HG03060 (cell line): ENCODE measurements around the gene SGTA.
A peak's percentile ranks its signal among the peaks of the same experiment; 100 is the strongest.
"Not testable (repeated sequence)": the region's sequence is repeated elsewhere in the genome, so short reads cannot be mapped to it uniquely, and the experiment has no call there.

Experiments
- ATAC-seq: cut with Tn5 transposase; IDR thresholded peaks from one replicate; pipeline ENCODE4 v1.9.1; 2021; ENCODE audit warnings: low read depth, moderate number of reproducible peaks; ENCODE audit not compliant: unreplicated experiment

Gene SGTA, protein sequence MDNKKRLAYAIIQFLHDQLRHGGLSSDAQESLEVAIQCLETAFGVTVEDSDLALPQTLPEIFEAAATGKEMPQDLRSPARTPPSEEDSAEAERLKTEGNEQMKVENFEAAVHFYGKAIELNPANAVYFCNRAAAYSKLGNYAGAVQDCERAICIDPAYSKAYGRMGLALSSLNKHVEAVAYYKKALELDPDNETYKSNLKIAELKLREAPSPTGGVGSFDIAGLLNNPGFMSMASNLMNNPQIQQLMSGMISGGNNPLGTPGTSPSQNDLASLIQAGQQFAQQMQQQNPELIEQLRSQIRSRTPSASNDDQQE

DNA sequence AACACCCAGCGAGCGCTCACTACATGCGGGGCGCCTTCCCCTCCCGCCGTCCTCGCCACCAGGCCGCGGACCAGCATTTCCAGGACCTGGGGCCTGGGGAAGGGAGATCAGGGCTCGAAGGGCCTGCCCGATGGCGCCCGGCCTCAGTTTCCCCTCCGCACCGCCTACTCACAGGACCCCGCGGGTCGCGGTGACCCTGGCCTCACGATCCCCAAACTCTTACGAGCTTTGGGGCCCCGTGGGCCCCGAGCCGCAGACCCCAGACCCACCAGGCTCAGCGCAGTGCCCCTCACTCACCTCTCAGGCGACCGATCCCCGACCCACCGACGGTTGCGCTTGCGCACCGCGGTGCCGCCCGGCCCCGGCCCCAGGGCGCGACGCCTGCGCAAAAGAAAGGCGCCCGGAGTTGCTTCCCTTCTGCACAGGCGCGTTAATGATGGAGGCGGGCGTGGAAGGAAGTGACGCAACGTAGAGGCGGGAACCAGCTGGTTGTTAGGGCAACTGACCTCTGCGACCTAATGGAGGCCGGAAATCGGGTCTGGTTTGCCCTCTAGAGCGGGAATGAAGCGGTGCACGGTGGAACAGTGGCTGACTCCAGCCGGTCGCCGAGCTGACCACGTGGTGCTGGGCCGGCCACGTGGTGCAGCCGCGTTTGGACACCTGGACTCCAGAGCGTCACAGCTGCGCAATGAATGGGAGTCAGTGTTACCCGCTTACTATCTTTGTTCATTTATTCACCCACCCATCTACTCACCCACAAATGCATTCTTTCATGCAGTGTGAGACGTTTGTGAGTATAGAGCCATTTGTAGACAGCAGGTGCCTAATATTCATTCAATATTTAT, at the start of gene SGTA:
TSS of gene SGTA (minus strand) at position 338 of the 845 bp plus-strand sequence. CDS start 14,205 bp downstream, outside the sequence.
- ATAC-seq: peak; percentile 63

DNA sequence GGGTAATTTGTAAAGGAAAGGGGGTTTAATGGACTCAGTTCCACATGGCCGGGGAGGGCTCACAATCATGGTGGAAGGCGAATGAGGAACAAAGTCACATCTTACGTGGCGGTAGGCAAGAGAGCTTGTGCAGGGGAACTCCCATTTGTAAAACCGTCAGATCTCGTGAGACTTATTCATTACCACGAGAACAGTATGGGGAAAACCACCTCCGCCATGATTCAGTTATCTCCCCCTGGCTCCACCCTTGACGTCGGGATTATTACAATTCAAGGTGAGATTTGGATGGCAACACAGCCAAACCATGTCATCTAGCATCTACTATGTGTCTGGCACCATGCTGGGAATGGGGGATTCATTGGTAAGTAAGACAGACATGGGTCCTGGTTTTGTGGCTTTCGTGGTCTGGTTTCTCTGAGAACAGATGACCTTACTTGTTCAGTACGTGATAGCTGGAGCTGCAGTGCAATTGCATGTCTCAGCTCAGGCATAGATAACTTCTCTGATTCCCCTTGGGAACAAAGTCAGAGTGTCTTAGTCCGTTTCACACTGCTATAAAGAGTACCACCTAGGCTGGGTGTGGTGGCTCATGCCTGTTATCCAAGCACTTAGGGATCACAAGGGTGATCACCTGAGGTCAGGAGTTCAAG, 44.9 kb upstream of the SGTA start:
- no peak for ATAC-seq

DNA sequence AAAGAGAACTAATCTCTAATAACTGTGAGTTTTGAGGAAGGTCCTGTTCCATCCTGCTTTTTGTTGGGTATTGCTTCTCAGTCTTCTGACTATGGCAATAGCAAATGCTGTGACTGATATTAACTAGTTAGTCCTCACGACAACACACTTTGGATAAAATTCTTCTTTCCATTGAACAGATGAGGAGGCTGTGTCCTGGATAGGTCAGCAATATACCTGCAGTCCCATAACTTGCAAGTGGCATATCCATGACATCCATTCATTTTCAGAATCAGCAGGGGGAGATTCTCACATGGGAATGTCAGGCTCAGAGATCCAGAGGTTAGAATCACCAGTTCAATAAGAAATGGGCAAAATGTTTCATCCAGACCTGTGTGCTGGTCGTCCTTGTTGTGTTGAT, 43.9 kb upstream of the SGTA start:
- no peak for ATAC-seq

DNA sequence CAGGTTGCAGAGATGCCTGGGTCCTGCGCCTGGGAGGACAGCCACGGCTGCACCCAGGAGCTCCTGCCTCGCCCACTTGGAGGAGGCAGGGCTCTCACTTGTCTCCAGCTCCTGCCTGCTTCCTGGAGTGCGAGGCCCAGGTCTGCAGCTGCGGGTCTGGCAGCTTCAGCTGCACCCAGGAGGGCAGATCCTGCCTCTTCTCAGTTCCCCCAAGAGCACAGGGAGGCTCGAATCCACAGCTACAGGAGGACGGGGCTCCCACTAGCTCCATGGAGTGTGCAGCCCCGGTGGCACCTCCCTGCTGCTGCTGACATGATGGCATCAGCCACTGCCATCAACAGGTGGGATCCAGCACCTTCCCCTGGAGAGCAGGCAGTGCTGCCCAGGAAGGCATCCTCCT, 41.1 kb upstream of the SGTA start:
- no peak for ATAC-seq

DNA sequence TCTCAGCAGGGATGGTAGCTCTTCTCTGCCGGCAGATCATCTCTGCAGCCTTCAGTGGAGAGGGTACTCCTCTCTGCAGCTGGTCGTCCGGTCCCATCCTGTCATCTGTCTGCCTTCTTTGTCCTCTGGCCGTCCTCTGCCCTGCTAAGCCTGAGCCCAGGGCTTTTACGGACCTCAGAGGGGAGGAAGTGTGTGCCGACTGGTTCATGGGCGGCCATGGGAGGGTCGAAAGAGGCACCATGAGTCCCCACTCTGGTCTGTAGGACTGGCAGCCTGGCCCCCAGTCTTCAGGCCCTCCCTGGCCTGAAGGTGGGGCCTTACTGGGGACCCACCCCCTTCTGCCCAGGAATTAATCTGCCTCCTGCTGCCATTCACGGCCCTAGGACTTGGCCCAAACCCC, 40.6 kb upstream of the SGTA start:
- no peak for ATAC-seq

DNA sequence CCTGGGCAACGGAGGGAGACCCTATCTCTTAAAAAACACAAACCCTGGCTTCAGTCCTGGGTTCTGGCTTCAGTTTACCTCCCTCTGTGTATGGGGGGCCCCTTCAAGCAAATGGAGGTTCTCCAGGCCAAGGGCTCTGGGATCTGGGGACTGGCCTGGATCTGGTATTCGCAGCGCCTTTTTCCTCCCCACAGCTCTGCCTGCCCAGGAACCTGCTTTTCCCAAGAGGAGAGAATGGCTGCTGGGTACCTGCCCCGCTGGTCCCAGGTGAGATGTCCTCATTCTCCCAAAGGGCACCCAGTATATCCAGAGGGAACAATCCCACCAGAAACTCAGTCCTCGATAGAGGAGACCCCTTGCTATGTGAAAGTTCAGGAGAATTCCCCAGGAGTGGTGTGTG, 39.8 kb upstream of the SGTA start:
- no peak for ATAC-seq

DNA sequence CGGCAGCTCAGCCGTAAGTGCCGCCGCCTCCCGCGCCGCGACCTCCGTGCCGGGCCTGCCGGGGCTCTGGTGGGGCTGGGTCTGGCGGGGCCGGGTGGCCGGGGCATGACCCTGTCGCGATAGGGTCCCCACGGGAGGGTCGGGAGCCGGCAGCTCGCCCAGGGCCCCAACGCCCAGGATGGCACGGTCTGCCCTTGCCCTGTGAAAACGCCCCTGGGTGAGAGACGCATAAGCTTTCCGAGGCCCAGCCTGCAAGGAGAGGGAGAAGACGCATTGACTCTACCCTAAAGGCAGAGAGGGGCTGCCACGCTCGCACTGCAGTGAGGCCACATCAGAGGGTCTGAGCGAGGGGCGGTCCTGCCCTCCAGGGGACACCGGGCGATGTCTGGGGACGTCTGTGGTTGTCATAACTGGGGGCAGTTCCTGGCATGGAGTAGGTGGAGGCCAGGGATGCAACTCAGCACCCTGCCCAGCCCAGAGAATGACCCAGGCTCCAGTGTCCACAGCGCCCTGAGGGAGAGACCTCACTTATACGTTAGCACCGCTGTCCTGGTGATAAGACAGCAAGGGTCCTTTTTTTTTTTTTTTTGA, 37.1 kb upstream of the SGTA start:
- ATAC-seq: no peak

DNA sequence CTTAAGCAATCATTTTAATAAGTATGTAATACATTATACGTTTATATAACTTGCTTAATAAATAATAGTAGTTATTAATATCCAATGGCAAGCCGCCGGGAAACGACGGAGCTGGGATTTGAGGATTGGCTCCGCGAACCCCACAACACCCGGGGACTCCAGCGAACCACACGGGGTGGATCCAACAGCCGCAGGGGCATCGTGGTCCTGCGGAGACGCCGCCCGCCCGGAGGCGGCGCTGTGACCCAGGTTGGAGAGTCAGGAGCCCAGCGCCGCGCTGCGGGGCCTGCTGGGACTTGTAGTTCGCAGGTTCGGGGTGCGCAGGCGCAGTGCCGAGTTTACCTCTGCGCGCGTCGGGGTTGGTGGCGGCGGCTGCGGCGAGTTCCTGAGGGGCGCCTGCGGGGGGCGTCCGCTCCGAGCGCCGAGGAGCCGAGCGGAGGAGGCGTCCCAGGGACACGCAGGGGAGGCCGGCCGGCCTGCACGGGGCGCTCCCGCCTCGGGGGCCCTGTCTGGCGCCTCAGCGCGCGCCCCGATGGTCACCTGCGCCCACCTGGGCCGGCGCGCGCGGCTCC, 36.6 kb upstream of the SGTA start, which contains the start of gene ZNF554:
TSS of gene ZNF554 (plus strand) at position 329 of the 572 bp plus-strand sequence. CDS start at position 533, 204 bp downstream.
- ATAC-seq: peak; percentile 74

DNA sequence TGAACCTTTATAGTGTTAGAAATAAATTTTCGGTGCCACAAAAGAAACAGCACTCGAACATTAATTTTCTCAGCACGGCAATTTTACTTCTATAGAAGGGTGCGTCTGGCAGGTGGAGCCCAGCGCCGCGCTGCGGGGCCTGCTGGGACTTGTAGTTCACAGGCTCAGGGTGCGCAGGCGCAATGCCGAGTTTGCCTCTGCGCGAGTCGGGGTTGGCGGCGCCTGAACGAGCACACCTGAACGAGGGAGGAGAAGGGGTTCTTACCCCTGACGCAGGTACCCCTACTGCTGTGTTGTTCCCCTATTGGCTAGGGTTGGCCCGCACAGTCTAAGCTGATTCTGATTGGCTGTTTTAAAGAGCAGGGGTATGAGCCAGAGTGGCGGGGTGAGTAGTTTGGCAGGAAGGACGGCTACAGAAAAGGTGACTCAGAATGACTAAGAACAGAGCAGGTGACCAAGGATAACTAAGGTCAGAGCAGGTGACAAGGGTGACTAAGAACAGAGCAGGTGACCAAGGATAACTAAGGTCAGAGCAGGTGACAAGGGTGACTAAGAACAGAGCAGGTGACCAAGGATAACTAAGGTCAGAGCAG, 34.3 kb upstream of the SGTA start:
- ATAC-seq: not testable (repeated sequence)

DNA sequence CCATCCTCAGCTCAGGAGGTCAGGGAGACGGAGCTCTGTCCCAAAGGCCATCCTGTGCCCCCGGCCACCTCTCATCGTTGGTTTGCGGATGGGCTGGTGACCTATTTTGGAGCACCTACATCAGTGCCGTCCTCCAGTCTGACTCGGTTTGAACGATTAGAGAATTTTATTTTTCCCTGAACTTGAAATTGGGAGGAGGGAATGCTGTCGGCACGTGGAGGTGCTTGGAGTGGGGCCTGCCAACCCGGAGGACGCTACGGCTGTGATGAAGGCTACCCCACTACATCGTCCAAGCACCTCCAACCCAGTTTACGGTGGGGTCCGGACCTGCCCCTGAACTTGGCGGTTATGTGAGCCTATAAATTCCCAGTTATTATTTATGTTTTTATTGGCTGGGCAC, 33.6 kb upstream of the SGTA start:
- ATAC-seq: no peak

DNA sequence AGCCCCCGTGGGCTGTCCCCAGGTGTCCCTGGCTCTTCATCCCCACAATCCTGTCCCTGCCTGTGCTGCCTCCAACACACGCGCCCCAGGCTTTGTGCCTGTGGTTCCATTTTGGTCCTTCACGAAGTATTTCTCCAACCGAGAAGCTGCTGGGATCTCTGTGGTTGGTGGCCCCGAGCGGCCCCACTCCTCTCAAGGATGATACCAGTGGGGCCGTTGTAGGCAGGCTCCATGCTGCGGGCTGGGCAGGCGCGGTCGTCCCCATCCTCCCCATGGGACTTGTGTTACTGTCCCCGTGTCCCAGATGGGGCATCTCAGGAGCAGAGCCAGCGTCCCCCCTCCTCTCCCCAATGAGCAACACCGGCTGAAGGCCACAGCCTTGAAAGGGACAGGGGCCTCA, 32.9 kb upstream of the SGTA start:
- no peak for ATAC-seq

DNA sequence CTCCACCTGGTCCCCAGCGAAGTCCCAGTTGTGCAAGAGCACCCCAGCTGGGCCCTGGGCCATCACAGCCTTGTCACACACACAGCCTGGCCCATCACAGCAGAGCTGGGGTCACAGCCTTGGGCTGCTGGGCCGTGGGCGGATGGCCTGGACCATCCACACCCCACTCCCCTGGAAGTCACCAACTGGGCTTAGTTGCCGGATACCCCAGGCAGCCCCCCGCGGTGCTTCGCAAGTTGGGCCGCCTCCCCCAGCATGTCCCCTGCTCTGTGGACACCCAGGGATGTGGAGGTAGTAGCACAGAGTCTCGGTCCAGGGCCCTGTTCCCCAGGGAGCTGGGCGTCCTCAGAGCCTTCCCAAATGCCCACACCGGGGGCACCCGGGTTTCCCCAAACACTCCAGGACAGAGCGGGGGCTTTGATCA, 32.1 kb upstream of the SGTA start:
- ATAC-seq: no peak

DNA sequence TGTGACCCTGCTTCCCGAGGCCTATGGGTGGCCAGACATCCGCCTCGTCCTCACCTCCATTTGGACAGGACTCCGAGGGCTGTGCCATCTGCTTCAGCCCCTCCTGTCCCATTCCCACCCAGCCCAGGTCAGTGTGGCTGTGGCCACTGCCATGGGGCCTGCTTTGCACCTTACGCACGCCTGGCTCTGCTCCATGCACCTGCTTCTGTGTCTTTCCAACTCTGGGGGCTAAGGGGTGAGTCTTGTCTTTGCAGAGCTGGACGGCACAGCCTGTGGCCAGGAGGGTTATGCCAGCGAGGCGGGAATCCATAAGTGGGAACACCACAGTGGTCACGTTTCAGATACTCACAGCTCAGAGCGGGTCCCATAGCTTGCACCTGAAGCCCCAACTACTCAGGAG, 31.4 kb upstream of the SGTA start:
- no peak for ATAC-seq

DNA sequence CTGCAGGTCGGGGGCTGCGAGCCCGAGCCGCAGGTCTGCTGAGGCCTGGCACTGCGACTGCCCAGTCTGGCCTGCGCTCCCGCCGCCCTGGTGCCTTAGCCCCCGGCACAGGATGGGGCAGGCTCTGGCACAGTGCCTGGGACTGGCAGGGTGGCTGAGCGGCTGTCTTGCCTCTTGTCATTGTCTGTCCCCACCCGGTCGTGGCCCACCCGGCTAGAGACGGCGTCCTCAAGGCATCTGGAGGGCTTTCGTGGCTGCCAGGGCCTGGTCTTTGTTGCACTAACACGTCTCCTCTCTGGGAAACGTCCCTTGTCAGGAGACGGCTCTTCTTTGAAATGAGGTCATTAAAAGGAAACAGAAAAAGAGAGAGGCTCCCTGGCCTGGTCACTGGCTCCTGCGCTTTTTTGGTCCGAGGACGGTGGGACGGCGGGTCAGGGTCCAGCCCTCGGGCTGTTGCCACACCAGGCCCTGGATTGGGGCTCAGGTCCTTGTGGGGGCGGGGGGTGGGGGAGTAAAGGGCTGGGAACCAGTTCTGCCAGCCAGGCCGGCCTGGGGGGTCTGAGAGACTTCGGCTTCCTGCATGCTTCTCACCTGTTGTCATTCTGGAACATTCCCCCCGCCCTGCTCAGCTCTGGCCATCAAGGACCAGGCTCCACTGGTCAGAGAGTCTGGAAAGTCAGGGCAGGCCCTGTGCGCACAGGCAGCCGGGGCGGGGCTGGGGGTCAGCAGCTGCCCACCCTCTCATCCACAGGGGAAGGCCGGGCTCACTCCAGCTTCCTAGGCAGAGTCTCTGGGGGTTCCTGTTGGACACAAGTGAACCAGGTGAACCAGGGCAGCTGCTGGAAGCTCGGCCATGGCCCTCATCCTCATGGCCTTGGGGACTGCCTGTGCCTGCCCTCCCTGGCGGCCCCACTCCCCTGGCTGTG, 30.4 kb upstream of the SGTA start:
- no peak for ATAC-seq

DNA sequence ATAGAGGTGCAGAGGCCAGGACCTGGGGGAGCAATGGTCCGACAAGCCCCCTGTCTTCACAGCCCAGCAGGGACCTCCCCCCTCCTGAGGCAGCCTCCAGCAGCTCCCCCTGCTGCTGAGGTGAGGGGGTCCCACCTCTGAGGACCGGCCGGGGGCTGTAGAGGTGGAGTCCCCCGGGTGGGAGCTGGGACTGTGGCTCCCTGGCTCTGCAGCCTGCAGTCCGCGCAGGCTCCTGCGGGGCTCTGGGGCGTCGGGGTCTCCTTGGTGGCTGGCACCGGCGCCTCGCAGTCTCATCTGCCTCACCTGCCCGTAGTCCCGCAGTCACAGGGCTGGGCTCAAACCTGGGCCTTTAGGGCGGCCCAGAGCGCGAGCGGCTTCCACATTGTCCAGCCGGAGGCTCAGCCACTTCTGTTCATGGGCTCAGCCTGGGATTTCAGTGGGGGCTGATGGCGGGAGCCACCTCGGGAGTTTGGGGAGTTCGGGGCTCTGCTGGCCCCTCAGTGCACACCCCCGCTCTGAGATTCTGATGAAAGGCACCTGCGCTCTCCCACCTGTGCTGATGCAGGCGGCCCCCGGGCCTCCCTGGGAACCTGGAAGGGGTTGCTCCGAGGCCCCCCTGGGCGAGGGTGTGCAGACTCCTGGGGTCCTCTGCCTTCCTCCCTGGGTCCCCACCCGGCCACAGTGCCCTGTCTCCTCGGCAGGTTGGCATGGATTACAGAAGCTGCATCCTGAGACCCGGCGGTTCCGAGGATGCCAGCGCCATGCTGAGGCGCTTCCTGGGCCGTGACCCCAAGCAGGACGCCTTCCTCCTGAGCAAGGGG, 29.6 kb upstream of the SGTA start:
- ATAC-seq: no peak

DNA sequence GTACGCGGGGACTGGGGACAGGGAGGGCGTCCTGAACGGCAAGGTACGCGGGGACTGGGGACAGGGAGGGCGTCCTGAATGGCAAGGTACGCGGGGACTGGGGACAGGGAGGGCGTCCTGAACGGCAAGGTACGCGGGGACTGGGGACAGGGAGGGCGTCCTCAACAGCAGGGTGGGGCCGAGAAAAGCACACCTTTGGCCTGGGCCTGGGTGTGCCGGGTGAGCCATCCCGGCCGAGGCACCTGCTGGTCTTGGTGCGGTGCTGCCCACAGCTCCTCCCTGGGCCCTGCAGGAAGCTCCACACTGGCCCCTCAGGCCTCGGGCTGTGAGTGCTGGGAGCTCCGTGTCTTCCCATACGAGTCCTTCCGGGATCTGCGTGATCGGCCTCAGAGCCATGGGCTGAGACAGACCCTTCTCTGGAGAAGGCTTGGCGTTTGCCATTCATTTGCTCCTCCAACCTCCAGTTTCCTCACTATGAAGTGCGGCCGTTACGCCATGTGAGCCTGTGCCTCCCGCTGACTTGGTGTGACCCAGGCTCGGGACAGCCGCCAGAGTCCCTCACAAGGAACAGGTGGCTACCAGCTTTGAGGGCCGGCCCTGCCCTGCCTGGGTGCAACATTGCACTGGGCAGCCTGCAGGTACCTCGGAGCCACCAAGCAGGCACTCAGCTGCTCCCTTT, 28.8 kb upstream of the SGTA start:
- ATAC-seq: no peak

DNA sequence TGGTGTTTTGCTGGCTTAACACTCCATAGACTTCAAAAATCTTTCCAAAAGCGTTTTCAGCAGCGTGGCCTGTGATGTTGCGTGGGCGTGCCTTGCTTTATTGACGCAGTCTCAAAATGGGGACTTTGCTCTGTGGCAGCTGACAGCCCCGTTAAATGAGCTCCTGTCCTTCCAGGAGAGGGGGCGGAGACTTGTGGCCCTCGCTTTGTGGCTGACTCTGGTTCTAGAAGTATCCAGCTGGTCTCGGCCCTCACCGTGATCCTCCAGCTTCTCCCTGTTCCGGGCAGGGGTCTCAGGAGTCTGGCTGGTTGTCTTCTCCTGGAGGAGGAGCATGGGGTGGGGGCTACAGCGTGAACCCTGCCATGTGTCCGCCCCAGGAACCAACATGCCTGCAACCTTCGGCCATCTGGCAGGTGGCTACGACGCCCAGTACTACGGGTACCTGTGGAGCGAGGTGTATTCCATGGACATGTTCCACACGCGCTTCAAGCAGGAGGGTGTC, 28.2 kb upstream of the SGTA start:
- no peak for ATAC-seq
